B cell (primary cell): ENCODE data around the gene RAI1.

Experiments
- CTCF ChIP-seq: fragments of 200-600 bp; IDR thresholded peaks from one replicate; pipeline ENCODE4 v1.8.0; 2022; ENCODE audit warnings: antibody characterized with exemption, mild to moderate bottlenecking
- EZH2 ChIP-seq: IDR thresholded peaks from 2 replicates; pipeline ENCODE4 v1.6.1; 2012; ENCODE audit warnings: borderline replicate concordance, low read depth, mild to moderate bottlenecking, moderate library complexity, low read length; ENCODE audit not compliant: insufficient read depth, poor library complexity, severe bottlenecking

DNA sequence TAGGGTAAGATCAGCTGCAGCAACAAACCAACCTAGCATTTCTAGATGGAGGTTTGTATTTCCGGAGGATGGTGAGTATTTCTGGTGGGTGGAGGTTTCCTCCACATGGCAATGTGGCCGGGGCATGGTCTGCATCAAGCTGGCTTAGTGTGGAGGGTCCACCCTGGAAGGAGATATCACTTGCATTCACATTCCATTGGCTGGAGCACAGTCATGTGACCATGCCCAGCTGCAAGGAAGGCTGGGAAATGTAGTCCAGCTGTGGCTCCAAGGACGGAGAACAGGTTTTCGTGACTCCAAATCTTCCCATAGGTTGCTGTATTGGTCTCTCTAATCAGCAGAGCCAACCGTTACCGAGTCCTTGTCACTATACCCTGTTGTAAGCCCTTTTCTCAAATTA lies 68.7 kb downstream of the RAI1 start:
- TF ChIP-seq CTCF (no peak), EZH2 (no peak)
